Osteocyte (in vitro differentiated cells): ENCODE results near the gene FBXO11. TPM values are rescaled to one million over a fixed set of nuclear protein-coding genes. Genes with fewer than 3 reads are reported as not detected.

Experiments
- DNase-seq: peaks from one replicate; pipeline ENCODE4 v3.0.0; 2021; ENCODE audit warnings: mixed read lengths; ENCODE audit not compliant: unreplicated experiment; ENCODE audit errors: extremely low spot score
- H3K27ac Mint-ChIP-seq: one replicate; pipeline ENCODE4 v1.8.0; 2021; ENCODE audit warnings: mild to moderate bottlenecking, mixed read lengths; ENCODE audit not compliant: unreplicated experiment
- H3K27me3 Mint-ChIP-seq: one replicate; pipeline ENCODE4 v1.8.0; 2021; ENCODE audit warnings: mixed read lengths; ENCODE audit not compliant: unreplicated experiment
- H3K36me3 Mint-ChIP-seq: one replicate; pipeline ENCODE4 v1.8.0; 2021; ENCODE audit warnings: mixed read lengths; ENCODE audit not compliant: unreplicated experiment
- H3K4me1 Mint-ChIP-seq: one replicate; pipeline ENCODE4 v1.8.0; 2021; ENCODE audit warnings: mixed read lengths; ENCODE audit not compliant: unreplicated experiment
- H3K4me3 Mint-ChIP-seq: one replicate; pipeline ENCODE4 v1.8.0; 2021; ENCODE audit warnings: mild to moderate bottlenecking, moderate library complexity, mixed read lengths; ENCODE audit not compliant: unreplicated experiment
- H3K9me3 Mint-ChIP-seq: one replicate; pipeline ENCODE4 v1.8.0; 2021; ENCODE audit warnings: mixed read lengths; ENCODE audit not compliant: unreplicated experiment
- total RNA-seq: library from RNA; stranded (reverse); gene quantifications from 2 replicates; pipeline ENCODE4 v1.2.1, GENCODE V29; 2021
- TF ChIP-seq, protein P1 (sequence below): fragments of 200-600 bp; sonication (generic); IDR thresholded peaks from 2 replicates; pipeline ENCODE4 v1.5.0; 2021; ENCODE audit warnings: antibody characterized with exemption, mild to moderate bottlenecking, moderate library complexity

FBXO11 gene
- total RNA-seq, 1 donor from 2014 or later: 70.6 TPM

DNA sequence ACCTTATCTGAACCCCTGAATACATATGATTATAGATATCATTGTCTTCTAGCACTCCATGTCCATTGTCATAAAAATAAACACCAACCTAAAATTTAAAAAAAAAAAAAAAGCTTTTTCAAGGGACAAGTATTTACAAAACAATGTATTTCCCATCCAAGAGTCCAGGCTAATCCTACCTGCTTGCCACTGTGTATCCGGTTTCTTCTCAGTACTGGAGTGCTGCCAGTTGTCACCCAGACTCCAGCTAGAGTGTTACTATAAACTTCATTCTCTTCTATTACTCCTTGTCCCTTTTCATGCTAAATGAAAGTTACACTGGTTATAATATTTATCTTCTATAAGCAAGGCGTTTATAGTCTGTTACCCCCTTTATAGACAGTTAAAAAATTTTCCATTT lies 87.5 kb downstream of the FBXO11 start:
- no peak for DNase-seq
- H3K27ac Mint-ChIP-seq: no peak overlapping the region
- H3K4me3 Mint-ChIP-seq: no peak overlapping the region
- H3K36me3 Mint-ChIP-seq: peaks cover 61% of the 10 kb centered on the region
- TF ChIP-seq, protein P1, sequence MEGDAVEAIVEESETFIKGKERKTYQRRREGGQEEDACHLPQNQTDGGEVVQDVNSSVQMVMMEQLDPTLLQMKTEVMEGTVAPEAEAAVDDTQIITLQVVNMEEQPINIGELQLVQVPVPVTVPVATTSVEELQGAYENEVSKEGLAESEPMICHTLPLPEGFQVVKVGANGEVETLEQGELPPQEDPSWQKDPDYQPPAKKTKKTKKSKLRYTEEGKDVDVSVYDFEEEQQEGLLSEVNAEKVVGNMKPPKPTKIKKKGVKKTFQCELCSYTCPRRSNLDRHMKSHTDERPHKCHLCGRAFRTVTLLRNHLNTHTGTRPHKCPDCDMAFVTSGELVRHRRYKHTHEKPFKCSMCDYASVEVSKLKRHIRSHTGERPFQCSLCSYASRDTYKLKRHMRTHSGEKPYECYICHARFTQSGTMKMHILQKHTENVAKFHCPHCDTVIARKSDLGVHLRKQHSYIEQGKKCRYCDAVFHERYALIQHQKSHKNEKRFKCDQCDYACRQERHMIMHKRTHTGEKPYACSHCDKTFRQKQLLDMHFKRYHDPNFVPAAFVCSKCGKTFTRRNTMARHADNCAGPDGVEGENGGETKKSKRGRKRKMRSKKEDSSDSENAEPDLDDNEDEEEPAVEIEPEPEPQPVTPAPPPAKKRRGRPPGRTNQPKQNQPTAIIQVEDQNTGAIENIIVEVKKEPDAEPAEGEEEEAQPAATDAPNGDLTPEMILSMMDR: no peak
- no peaks in the 10 kb centered on the region for H3K9me3 Mint-ChIP-seq
- H3K4me1 Mint-ChIP-seq: no peaks in the 10 kb centered on the region
- no peaks in the 10 kb centered on the region for H3K27me3 Mint-ChIP-seq

DNA sequence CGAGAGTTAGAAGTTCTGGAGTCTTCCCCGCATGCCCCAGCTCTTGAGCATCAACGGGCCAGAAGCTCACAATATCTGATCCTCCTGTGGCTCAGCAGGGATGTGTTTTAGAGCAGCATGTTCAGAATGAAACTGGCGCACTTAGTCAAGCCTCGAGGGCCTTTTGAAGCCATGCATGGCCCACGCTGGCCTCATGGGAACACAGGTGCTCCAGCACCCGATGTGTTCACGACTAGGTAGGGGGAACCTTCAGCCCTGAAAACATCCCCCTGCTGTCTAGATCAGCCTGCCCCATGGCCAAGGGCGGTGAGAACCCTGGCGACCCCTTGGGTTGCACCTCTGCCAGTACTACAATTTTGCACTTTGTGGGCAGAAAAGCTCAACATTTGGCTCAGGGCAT lies 90.5 kb downstream of the FBXO11 start:
- no peaks in the 10 kb centered on the region for H3K9me3 Mint-ChIP-seq
- peaks cover 63% of the 10 kb centered on the region for H3K36me3 Mint-ChIP-seq
- TF ChIP-seq, protein P1: no peak

DNA sequence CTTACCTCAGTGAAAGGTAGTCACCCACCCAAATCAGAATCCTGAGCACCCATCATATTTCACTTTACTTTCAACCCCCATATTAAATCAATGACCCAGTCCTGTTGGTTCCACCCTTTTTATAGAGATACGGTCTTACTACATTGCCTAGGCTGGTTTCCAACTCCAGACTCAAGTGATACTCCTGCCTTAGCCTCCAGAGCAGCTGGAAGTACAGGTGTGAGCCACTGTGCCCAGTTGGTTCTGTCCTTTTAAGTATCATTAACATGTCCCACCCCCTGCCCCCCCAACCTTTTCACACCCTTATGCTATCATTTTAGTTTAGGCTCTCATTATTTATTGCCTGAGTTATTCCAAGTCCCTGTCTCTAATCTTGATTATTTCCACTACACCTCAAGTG lies 94.6 kb downstream of the FBXO11 start:
- Mint-ChIP-seq H3K27me3 (no peaks in the 10 kb centered on the region), H3K4me1 (peaks cover 14% of the 10 kb centered on the region), H3K9me3 (no peaks in the 10 kb centered on the region), H3K4me3 (no peak overlapping the region), H3K27ac (no peak overlapping the region), H3K36me3 (peaks cover 53% of the 10 kb centered on the region)
- TF ChIP-seq, protein P1: no peak
- DNase-seq: no peak

More for the DNA sequence above, 90.5 kb downstream of the FBXO11 start:
- no peaks in the 10 kb centered on the region for H3K4me1 Mint-ChIP-seq
- DNase-seq: no peak
- H3K4me3 Mint-ChIP-seq: no peak overlapping the region
- H3K27me3 Mint-ChIP-seq: no peaks in the 10 kb centered on the region
- H3K27ac Mint-ChIP-seq: no peak overlapping the region

DNA sequence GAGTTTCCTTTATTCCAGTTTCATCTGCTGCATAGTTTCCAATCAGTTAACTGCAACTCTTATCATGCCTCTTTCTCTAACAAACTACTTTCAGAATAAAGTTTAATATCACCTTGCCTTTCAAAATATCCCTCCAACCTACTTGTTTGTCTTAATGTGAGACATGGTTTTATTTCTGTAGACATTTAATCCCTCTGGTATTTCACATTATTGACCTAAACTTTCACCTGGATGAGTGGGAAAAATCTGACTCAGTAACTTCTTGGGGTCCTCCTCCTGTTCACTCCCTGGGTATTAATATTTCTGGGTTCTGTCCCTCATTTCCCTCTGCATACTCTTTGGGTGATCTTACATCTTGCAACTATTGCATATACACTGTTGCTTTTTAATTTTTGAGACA lies 95.4 kb downstream of the FBXO11 start:
- H3K36me3 Mint-ChIP-seq: peaks cover 54% of the 10 kb centered on the region

DNA sequence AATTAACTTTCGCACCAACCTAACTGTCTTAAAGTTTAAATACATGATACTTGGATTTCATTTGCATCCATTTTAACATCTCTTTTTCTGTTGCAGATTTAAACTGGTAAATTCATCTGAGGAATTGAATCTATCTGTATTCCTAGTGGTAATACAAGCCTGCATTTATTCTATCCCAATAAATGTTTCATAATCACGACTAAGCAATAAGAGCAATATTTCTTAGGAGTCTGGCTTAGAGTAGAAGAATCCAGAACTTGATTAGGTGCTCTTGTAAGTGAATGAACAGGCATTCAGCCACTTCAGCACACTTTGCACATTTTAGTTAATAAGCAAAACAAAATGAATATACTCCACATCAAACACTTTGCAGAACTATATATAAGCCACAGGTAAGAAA lies 96.4 kb downstream of the FBXO11 start:
- peaks cover 57% of the 10 kb centered on the region for H3K36me3 Mint-ChIP-seq
- TF ChIP-seq, protein P1: no peak

More for the DNA sequence above, 95.4 kb downstream of the FBXO11 start:
- TF ChIP-seq, protein P1: no peak
- DNase-seq: peak; percentile 17
- H3K27ac Mint-ChIP-seq: no peak overlapping the region
- H3K27me3 Mint-ChIP-seq: no peaks in the 10 kb centered on the region
- H3K4me1 Mint-ChIP-seq: peaks cover 14% of the 10 kb centered on the region
- H3K9me3 Mint-ChIP-seq: no peaks in the 10 kb centered on the region
- no peak overlapping the region for H3K4me3 Mint-ChIP-seq

More for the DNA sequence above, 96.4 kb downstream of the FBXO11 start:
- no peak for DNase-seq
- no peak overlapping the region for H3K4me3 Mint-ChIP-seq
- H3K4me1 Mint-ChIP-seq: peaks cover 14% of the 10 kb centered on the region
- H3K27ac Mint-ChIP-seq: no peak overlapping the region
- H3K27me3 Mint-ChIP-seq: no peaks in the 10 kb centered on the region
- no peaks in the 10 kb centered on the region for H3K9me3 Mint-ChIP-seq
